ENCODE data around the gene WNT11.

WNT11 gene

DNA sequence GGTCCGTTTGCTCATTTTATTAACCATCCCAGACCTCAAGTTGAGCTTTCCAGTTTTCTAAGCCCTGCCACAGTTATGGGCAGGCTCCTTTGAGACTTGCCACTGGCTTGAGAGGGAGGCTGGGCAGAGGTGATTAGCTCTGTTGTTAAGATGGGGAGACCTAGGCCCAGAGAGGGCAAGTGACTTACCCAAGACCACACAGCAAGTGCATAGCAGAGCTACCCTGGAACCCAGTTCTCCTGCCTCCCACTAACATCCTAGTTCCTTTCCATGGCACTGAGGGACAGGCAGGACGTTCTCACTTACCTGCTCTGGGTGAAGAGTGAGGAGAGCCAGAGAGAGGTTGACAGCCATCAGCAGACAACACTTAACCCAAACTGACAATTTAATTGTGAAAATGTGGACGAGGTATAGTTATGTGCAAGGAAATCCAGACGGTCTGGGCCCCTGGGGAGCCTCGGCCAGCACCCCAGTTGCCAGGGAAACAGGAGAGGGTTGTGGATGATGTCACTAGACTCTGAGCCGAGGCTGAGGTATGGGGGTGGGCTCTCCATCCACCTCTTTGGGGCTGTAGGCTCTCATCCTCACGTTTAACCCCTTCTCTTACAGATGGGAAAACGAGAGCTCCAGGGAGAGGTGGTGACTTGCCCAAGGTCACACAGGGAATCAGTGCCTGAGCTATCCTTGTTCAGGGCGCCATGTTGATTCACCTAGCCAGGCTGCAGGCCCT lies 12.3 kb upstream of the WNT11 start:
- no peak for DNase-seq (ENCODE audit: low read depth)

DNA sequence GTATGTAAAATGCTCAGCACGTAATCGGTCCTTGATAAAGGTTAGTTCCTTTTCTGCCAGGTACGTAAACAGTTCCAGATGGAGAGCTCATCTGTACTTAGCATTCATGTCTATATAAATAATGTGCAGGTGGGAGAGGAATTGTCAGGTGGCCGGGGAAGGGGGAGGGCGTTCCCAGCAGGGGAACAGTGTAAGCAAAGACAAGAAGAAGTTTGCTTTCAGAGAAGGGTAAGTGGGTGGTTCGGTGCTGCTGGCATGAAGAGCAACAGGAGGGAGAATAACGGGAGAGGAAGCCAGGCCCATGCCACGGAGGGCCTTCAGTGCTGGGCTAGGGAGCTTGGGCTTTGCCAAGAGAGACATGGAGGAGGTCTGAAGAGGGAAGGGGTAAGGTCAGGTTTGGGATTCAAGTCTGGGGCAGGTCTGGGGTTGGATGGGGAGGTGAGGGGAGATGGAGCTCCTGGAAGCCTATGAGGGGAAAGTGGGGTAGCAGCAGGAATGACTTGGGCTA lies 11.4 kb upstream of the WNT11 start:
- no peak for DNase-seq (ENCODE audit: low read depth)

DNA sequence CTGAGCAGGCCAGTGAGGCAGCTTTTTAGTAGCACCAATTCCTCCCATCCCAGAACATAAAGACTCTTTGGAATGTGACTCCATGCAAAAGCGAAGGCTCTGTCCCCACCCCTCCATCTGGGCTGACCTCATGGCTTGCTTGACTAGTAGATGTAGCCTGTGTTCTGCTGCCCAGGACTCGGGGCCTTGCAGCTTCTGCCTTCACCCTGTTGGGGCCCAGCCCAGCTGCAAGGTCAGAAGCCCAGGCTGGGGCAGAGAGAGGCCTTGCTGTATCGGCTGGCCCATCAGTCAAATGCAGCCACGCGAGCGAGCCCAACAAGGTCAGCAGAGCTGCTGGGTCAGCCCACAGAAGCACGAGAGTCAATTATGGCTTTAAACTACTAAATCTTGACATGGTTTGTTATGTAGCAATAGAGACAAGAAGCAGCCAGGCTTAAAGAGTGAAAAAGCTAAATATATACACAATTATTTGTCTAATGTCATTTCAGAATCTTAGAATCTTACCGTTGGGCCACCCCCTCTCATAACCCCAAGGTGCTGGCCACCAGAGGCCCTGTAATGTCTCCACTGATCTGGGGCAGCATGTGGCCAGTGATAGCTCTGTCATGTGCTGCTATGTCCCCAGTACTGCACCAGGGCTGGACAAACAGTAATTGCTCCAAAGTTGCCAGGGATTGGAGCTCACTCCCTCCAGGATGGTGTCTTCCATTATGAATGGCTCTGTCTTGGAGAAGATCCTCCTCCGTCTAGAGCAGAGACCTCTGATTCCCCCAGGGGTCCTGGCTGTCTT lies 10.4 kb upstream of the WNT11 start:
- peak; percentile 26 for DNase-seq (ENCODE audit: low read depth)

DNA sequence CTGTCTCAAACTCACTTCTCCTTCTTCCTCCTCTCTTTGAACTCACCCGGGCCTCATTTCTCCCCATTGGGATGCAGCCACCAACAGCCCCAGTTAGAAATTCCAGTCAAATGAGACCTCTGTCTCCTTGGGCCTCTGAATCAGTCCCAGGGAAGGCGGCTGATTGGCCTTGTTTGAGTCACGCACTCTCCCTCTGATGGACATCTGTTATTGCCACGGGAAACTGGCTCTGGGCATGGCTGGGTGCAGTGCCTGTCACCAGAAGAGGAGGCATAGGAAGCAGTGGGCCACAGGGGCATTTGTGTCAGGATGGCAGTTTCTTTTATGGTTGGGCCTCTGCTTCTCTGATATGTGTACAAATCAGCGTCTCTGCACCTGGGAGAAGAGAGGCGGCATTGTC lies 9.6 kb upstream of the WNT11 start:
- DNase-seq (ENCODE audit: low read depth), result peak; percentile 85

DNA sequence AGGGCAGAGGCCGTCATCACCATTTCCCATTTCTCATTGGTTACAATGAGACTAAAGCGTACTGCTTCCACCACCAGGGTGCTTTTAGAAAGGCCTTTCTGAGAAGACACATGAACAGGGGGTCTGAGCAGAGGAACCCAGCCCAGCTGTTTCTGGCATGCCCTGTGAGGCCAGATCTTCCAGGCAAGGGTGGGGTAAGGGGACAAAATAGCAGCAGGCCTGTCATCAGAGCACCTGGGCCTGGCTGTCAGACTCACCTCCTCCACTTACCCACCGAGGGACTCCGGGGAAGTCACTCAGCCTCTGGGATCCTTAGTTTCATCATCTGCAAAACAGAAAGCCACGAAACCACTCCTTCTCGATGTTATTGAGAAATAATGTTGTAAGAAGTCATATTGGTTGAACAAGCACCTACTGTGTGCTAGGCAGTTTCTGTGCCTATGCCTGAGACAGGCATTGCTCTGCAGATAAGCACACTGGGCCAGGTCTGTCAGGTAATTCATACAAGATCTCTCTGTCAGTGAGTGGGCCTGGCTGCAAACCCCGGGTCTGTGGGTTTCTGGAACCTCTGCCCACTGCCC lies 8.8 kb upstream of the WNT11 start:
- no peak for DNase-seq (ENCODE audit: low read depth)

DNA sequence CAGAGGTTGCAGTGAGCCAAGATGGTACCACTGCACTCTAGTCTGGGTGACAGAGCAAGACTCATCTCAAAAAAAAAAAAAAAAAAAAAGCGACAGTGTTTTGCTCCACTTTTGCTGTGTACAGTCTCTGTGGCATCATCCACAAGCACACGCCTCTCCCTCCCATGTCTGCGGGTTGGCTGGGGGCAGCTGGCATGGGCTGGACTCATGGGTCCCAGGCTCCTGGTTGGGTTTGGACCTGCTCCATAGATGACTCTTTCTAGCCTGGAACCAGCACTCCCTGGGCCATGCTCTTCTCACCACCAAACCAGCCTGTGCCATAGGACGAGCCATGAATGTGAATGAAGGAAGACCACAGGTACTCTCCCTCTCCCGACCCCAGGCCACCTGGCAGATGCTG lies 7.9 kb upstream of the WNT11 start:
- DNase-seq (ENCODE audit: low read depth), result no peak

DNA sequence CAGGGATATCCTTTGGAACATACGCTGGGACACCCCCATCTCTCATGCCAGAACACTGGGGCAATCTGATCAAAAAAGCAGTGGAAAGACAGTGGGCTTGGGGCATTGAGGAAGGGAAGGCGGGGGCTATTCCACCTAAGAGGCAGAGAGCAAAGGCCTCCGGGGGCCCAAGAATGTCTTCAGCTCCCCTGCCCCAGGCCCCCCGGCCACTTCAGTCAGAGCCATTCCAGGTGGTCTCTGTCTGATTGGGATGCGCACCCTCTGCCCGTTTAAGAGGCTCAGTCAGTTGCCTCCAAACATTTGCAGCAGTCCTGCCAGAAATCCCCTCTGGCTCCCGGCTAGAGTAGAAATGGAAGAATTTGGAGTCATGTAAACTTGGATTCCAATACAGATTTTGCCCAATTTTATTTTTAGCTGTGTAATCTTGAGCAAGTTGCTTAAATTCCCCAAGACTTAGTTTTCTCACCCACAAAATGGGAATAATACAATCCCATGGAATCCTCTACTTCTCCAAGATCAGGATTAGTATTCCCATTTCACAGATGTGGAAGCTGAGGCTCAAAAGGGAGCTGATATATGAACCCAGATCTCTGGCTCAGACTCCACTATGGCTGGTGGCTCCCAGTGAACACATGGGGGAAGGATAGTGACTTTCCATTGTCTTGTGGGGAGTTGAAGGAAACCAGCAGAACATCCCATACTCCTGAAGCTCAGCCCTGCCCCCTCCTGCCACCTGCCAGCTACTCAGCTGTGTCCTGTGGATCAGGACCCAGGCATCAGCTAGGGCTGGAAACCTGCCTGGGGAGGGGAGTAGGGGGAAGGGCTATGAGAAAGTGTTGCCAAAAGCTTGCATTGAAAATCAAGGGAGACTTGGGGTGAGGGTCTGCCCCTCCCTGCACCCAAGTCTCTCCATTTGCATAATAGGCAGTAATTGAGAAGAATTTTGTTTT lies 6.1 kb upstream of the WNT11 start:
- no peak for DNase-seq (ENCODE audit: low read depth)

DNA sequence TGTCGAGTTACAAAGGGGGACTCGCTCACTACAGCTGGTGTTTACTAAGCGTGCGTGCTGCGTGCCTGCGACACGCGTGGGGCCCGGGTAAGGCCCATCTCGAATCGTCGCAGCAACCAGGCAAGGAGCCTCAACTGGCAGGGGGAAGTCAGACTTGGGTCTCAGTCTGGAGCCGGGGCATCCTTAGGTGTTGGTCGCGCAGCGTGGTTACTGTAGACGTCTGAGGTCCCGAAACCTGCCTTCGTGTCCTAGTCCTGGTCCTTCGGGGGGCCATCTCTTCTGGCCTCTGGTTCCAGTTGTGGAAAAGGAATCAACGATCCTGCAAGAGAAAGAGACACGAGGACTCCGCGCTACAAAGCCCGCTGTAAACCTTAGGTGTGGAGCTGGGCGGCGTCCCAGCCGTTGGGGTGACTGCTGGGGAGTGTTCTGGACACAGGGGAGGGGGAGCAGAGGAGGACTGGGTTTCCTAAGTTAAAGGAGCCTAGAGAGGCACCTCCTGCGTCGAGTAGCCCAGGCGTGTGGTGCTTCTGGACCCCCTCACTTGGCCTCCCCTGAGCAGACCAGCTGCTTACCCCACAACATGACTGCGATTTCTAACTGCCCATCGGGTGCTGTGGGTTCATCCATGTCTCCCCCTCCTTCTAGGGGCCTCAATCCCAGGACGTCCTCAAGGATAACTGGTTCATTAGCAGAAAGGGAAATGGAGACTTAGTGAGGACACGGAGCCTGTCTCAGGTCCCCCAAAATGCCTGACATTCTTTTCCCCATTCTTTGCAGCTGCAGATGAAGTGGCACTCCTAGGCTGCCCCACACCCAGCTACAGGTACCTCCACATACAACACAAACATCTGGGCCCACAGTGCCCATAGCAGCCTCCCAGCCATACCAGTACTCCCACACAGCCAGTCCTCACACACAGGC lies 4.9 kb upstream of the WNT11 start:
- DNase-seq (ENCODE audit: low read depth), result no peak

DNA sequence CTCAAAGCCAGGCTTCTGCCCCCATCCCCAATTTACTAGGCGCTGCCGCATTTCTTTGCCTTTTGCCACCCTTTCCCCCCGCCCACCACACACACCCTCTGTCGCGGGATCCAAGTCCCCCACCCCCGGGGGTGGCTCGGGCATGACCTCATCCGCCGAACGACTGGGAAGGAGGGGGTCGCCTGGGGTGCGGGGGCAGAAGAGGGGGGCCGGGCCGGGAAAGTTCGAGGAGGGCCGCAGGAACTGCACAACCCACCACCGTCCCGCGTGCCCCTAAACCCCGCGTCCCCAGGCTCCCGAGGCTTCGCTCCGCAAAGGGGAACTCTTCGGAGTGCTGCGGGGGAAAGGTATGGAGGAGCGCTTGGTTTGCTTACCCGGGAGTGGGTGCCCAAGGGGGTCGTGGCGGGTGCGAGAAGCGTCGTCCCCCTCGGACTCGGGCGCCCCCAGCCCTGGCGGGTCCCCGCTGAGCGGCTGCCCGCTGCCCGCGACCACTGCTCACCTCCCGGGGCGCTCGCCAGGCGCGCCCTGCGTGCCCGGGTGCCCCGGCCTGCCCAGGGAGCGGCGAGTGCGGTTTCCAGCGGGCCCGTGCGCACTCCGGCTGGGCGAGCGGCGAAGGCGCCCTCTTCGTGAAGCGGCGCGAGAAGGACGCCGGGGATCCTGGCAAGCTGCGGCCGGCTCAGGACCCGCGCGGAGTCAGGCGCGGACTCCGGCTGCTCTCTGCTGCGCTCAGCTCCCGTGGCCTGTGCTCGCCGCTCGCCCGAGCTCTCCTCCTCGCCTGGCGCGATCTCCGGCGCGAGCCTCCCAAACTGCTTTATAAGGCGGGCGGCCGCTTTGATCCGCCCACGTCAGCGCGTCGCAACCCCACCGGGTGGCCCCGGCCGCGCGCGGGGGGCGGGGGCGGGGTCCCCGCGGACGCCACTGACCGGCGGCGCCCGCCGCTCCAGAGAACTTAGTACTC lies 4.0 kb upstream of the WNT11 start:
- peak; percentile 76 for DNase-seq (ENCODE audit: low read depth)

DNA sequence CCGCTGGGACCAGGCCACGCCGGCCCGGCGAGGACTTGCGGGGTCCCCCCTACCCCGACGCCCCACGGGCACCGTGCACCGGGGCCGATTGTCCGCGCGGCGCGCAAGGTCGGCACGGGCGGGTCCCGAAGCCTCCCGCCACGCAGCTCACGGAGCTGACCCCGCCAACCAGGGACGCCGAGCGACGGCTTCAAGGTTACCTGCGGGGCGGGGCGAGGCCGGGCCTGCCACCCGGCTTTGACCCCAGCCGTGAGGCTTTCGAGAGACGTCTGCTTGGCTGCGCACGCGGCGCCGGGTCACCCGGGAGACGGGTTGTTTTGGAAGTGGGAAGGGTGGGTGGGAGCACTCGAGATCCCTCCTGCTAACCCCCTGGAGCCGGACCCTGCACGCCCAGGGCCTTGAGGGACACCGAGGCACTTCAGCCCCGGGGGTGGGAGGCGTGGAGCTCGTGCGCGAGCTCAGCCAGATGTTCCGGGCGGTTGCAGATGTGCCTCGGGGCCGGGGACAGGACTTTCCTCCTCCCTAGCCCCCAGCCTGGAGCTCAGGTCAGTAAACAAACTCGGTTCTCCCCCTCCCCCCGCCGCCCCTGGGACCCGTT lies 3.2 kb upstream of the WNT11 start:
- no peak for DNase-seq (ENCODE audit: low read depth)

DNA sequence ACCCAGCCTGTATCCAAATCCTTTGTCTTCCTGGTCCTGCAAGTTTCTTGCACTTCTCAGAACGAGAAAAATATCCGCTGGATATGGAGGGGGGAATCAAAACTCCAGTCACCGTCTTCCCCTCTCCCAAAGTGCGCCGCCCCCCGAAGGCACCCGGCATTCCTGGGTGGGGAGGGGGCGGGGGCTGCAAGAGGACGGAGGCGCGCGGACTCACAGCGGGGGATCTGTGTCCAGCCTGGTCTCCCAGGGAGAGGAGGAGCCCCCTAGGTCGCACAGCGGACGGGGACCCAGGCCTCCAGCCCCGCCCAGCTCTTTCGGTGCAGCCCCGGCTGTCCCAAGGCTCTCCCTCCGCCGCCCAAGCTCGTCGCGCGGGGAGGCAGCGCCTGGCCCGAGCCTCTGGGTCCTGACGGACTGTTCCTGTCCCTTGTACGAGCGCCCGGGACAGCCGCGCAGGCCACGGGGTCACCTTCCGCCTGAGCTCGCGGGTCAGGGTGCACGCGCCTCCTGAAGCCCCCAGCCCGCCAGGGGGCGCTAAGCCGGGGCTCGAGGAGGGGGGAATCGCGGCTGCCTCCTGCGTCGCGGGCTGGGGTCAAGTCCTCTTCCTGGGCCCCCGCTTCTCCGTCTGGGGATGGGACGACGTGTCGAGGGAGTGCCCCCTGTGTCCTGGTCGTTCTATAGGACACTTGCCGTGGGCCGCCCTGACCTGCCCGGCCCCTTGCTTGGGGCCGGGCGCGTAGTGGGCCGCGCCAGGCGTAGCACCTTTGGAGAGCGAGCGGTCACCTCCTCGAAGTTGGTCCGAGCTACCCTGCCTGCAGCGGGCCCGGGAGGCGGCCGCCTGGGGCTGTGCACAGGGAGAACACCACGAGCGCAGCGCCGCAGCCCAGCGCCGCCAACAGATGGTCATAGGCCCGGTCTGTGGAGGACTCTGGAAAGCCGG lies 2.4 kb upstream of the WNT11 start:
- DNase-seq (ENCODE audit: low read depth), result peak; percentile 40

DNA sequence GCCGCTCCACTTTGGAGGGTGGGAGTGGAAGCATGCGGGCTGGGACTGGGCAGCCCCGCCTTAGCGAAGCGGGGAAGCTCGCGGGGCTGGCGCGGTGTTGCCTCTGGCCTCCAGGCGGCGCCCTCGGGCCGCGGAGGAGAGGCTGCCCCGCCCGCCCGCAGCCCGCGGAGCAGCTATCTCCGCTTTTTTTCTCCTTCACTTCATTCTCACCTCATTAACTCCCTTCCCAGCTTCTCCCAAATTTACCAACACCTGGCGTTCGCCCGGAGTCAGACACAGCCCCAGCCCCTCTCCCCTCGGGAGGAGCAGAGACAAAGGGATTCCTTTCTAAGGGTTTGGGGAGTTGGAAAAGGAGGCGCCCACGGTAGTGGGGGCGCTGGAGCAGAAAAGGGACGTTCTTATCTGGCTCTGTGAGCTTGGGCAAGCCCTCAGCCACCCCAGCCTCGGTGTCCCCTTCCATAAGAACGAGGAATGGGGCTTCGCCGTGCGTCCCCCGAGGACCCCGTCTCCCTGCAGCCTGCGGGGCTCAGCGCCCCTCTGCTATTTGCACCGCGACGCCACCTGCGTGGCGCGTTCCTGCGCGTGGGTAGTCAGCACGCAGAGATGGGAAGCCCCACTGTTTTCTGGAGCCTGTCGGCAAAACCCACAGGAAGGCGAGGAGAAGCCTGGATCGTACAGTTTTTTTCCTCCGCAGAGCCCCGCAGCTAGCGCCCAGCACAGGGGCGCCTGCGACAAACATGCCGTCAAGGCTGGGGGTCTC lies 1.5 kb upstream of the WNT11 start:
- DNase-seq (ENCODE audit: low read depth), result peak; percentile 75

DNA sequence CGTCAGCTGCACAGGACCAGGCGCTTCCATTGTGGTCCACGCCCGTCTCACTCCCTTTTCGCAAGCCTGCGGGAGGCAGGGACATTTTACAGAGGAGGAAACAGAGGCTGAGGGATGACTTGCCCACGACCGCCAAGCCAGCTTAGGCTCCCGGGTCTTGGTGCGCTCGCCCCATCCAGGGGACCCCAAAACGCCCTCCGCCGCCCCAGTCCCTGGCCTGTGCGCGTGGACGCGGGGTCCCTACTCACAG lies 300 bp downstream of the WNT11 start:
- DNase-seq (ENCODE audit: low read depth), result no peak

DNA sequence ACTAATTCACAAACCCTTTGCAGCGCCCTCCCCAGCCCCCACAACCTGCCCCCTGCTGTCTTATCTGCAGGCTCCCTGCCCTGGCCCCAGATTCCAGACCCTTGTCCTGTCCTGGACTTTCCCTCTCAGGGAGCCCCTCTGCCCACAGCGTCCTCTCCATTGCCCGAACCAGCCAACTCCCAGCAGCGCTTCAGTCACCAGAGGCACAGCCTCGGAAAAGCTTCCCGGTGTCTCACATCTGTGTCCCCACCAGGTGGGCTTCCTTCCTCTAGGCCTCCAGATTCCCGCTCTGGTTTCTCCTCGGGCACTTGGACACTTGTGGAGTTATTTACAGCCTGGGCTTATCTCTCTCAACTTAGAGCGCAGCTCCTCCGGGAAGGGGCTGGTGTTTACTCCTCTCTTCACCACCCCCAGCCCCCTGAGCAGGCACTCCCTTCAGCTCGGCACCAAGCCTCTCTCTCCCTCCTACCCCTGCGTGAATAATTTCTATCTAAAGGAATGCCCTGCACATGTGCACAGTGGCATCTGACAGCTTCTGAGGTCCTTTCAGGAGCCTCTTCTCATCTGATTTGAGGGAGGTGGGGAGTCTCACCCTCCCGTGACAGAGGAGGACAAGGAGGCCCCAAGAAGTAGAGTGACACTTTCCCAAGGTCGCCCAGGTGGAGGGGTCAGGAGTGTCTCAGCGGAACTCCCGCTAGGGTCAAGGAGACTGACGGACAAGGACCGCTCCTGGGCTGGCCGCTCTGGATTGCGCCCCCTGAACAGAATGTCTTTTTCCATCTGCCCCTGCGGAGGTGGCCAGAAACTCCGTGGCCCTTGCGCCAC lies 838 bp downstream of the WNT11 start:
- no peak for DNase-seq (ENCODE audit: low read depth)

DNA sequence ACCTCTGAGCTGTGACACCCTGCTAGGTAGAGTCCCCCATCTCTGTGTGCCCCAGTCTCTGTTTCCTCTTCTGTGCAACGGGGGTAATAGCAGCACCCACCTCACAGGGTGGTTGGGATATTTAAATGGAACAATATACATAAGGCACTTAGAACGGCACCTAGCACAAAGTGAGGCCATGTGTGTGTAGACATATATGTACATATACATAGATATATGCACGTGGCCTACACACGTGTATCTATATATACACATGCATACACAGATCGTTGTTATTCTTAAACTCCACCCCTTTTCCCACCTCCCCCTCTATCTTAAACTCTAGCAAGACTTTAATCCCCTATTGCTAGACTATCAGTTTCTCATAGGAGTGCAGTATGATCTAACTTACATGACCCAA lies 2.4 kb downstream of the WNT11 start:
- DNase-seq (ENCODE audit: low read depth), result no peak

DNA sequence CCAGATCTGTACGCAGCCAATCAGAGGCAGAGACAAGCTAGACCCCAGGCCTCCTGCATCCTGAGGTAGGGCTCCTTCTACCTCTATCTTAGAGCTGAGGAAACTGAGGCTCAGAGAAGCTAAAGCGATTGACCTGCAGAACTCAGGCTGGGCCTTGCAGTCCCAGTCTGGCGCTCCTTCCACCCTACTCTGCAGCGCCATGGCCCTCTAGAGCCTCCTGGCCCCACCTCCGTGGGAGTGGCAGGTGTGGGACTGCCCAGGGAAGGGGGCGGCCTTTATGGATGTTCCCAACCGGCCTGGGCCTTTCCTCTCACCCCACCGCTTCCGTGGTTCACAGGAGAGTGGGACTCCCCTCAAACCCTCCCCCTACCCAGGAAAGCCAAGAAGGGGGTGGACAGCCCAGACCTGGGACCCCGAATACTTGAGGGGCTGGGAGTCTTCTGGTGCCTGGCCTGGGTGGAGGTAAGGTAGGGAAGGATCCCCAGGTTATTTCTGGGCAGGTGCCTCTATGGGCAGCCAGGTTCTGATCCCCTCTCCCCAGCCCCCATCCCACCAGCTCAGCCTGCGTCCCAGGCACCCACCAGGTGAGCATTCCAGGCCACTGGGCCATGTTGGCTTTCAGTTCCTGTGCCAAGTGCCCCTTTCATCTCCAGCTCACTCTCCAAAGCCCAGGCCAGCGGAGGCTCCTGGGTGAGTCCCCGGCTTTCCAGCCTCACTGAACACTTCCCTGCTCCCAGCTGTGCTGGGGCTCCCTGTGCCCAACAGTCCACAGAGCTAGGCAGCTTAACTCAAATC lies 3.0 kb downstream of the WNT11 start:
- DNase-seq (ENCODE audit: low read depth), result no peak
